Mammary epithelial cell (primary cell): ENCODE data around the gene PTPN21.

Source experiments
- CTCF ChIP-seq, 2 donors: IDR thresholded peaks in 1 of 2; conservative IDR thresholded peaks in 1 of 2; 2 replicates each; pipeline ENCODE4 v1.5.1; 2011 to 2012; ENCODE audit warnings: inconsistent platforms in 2 of 2, low read length in 2 of 2, mild to moderate bottlenecking in 2 of 2, control low read depth in 1 of 2, low read depth in 1 of 2; ENCODE audit not compliant: insufficient read depth in 1 of 2; ENCODE audit errors: extremely low read depth in 1 of 2
- EZH2 ChIP-seq: IDR thresholded peaks from 2 replicates; pipeline ENCODE4 v1.6.1; 2012; ENCODE audit warnings: low read length, inconsistent platforms, borderline replicate concordance

- TF ChIP-seq CTCF (conservative IDR thresholded peaks at IDR 0.05 in 1 of 2, IDR thresholded peaks at IDR 0.05 in 1 of 2; ENCODE audit: extremely low read depth in 1 of 2, insufficient read depth in 1 of 2, low read depth in 1 of 2, low read length in 2 of 2) (no peak), EZH2 (no peak)
These were observed 34.9 kb downstream of the PTPN21 start for GRCh38 chr14:88519907-88520306.
